Rectal smooth muscle tissue (tissue), 1 donor: ENCODE measurements around the gene PHC2.
"Not testable (repeated sequence)": the region's sequence is repeated elsewhere in the genome, so short reads cannot be mapped to it uniquely, and the experiment has no call there.

ENCODE experiments used
- H3K27ac ChIP-seq: one replicate; pipeline ENCODE4 v1.7.0; 2013; ENCODE audit warnings: low read depth, low read length, inconsistent platforms
- H3K27me3 ChIP-seq: one replicate; pipeline ENCODE4 v1.7.0; 2013; ENCODE audit warnings: low read length; ENCODE audit not compliant: control insufficient read depth, insufficient read depth
- H3K36me3 ChIP-seq: one replicate; pipeline ENCODE4 v1.7.0; 2013; ENCODE audit warnings: low read length; ENCODE audit not compliant: control insufficient read depth, insufficient read depth
- H3K4me1 ChIP-seq: one replicate; pipeline ENCODE4 v1.7.0; 2013; ENCODE audit warnings: low read length; ENCODE audit not compliant: control insufficient read depth, insufficient read depth
- H3K4me3 ChIP-seq: one replicate; pipeline ENCODE4 v1.7.0; 2013; ENCODE audit warnings: low read length
- H3K9ac ChIP-seq: one replicate; pipeline ENCODE4 v1.7.0; 2013; ENCODE audit warnings: low read length

The PHC2 gene

GRCh38 chr1:33311706-33312412, 119.0 kb downstream of the PHC2 start:
- no peak overlapping the region for H3K9ac ChIP-seq

DNA sequence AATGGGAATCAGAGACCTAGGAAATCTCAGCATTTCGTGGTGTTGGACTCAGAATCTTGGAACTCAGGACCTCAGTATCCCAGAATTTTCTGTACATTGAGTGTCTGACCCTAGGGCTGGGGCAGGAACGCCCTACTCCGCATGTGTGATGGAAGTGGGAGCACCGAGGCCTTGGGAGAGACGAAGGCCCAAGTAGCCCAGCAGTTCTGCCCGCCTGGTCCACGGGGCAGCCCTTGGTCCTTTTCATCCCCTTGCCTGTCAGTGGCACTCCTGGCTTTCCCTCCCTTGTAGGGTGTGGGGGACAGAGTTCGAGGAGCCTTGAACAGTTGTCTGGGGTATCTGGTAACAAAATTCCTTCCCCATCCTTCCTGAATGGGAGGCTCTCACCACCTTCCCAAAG, 120.2 kb downstream of the PHC2 start:
- no peak overlapping the region for H3K4me3 ChIP-seq
- H3K36me3 ChIP-seq, result no peaks in the 10 kb centered on the region
- no peaks in the 10 kb centered on the region for H3K27me3 ChIP-seq
- H3K27ac ChIP-seq, result no peak overlapping the region
- H3K4me1 ChIP-seq, result peaks cover 4% of the 10 kb centered on the region
- H3K9ac ChIP-seq, result no peak overlapping the region

More at GRCh38 chr1:33311706-33312412, 119.0 kb downstream of the PHC2 start:
- Histone ChIP-seq H3K27ac (no peak overlapping the region), H3K36me3 (no peaks in the 10 kb centered on the region), H3K4me1 (peaks cover 2% of the 10 kb centered on the region), H3K4me3 (no peak overlapping the region), H3K27me3 (no peaks in the 10 kb centered on the region)

GRCh38 chr1:33309351-33309750, 121.5 kb downstream of the PHC2 start:
- not testable (repeated sequence) for H3K27me3 ChIP-seq, H3K4me1 ChIP-seq, H3K27ac ChIP-seq, H3K36me3 ChIP-seq, H3K9ac ChIP-seq, H3K4me3 ChIP-seq

DNA sequence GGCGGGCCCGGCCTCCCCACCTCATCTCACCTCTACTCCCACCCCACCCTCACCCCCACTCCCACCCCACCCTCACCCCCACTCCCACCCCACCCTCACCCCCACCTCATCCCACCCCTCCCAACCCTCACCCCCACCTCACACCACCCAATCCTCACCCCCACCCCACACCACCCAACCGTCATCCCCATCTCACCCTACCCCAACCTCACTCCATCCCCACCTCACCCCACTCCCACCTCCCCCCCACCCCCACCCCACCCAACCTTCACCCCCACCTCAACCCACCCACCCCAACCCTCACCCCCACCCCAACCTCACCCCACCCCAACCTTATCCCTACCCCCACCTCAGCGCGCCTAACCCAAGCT, 123.4 kb downstream of the PHC2 start:
- no peaks in the 10 kb centered on the region for H3K27me3 ChIP-seq
- peaks cover 4% of the 10 kb centered on the region for H3K4me1 ChIP-seq
- no peak overlapping the region for H3K27ac ChIP-seq
- H3K9ac ChIP-seq, result no peak overlapping the region
- H3K4me3 ChIP-seq, result no peak overlapping the region
- H3K36me3 ChIP-seq, result no peaks in the 10 kb centered on the region

DNA sequence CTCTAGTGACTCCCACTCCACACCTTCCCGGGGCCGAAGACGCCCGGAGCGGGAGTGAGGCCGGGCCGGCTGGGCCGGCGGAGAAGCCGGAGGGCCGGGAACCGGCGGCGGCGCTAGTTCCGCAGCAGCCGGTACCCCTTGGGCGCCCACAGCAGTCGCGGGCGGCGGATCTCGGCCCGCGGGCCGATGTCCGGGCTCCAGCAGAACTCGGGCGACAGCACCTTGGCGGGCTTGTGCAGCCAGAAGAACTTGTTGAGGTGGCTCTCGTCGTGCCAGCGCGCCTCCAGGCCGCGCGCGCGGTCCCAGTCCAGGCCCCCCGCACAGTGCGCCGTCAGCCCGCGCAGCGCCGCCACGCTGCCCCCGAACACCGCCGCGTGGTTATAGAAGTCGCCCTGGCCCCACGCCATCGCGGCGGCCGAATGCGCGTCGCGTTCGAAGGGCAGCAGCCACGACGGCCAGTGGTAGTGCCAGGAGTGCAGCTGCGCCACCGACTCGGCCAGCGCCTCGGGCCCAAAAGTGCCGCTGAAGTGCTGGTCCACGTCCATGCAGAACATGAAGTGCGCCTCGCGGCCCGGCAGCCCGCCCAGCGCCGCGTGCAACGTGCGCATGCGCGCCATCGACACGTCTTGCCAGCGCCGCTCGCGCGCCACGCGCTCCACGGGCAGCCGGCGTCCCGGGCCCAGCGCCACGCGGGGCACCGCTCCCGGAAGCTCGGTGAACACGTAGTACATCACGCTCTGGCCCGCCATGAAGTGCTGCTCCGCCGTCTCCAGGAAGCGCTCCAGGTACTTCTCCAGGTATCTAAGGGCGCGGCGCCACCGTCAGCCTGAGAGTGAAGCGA, 124.0 kb downstream of the PHC2 start:
- Histone ChIP-seq H3K4me1 (peaks cover 4% of the 10 kb centered on the region), H3K36me3 (no peaks in the 10 kb centered on the region), H3K27ac (no peak overlapping the region), H3K9ac (no peak overlapping the region), H3K27me3 (no peaks in the 10 kb centered on the region), H3K4me3 (peak overlapping the region; percentile 58)

- H3K27me3 ChIP-seq, result no peaks in the 10 kb centered on the region
- no peak overlapping the region for H3K4me3 ChIP-seq
- peaks cover 6% of the 10 kb centered on the region for H3K4me1 ChIP-seq
- H3K36me3 ChIP-seq, result no peaks in the 10 kb centered on the region
- H3K27ac ChIP-seq, result no peak overlapping the region
- no peak overlapping the region for H3K9ac ChIP-seq
These were observed 124.9 kb downstream of the PHC2 start for GRCh38 chr1:33305816-33306652.

DNA sequence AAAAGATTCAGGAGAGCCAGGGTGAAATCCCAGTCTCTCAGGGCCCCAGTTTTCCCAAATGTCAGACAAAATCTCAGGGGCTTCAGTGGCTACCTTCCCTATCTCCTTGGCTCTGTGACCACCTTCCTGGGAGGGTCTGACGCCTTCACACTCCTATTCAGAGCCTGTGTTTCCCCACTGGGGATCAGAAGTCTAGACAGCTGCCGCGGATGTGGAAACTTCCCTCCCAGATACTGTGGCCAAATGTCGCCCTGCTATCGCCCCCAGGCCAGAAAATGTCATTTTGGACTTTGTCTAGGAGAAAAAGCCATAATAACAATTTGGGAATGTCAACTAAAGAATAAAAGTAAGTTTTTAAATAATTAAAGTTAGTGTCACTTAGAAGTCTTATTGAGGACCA, 125.9 kb downstream of the PHC2 start:
- H3K4me1 ChIP-seq, result peaks cover 12% of the 10 kb centered on the region
- no peaks in the 10 kb centered on the region for H3K36me3 ChIP-seq
- no peak overlapping the region for H3K4me3 ChIP-seq
- no peak overlapping the region for H3K27ac ChIP-seq
- H3K9ac ChIP-seq, result no peak overlapping the region
- H3K27me3 ChIP-seq, result no peaks in the 10 kb centered on the region

DNA sequence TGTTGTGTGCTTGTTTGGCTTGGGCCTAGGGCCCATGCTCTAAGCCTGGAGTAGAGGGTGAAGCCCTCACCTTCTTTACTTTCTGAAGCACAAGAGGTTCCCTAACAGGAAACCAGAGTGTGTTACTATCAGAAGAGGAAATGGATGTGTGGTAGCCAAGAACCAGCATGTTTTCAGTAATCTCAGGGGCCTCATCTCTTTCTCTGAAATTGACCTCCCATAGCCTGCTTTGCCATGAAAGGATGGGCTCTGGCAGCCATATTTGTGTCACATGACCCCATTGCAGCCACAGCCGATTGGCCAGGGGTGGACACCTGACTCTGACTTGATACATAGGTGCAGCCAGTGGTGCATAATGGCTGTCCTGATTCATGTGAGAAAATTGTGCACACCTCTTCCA, 128.6 kb downstream of the PHC2 start:
- H3K4me3 ChIP-seq, result no peak overlapping the region
- H3K36me3 ChIP-seq, result no peaks in the 10 kb centered on the region
- no peak overlapping the region for H3K27ac ChIP-seq
- H3K27me3 ChIP-seq, result no peaks in the 10 kb centered on the region
- H3K9ac ChIP-seq, result no peak overlapping the region
- H3K4me1 ChIP-seq, result peaks cover 12% of the 10 kb centered on the region

DNA sequence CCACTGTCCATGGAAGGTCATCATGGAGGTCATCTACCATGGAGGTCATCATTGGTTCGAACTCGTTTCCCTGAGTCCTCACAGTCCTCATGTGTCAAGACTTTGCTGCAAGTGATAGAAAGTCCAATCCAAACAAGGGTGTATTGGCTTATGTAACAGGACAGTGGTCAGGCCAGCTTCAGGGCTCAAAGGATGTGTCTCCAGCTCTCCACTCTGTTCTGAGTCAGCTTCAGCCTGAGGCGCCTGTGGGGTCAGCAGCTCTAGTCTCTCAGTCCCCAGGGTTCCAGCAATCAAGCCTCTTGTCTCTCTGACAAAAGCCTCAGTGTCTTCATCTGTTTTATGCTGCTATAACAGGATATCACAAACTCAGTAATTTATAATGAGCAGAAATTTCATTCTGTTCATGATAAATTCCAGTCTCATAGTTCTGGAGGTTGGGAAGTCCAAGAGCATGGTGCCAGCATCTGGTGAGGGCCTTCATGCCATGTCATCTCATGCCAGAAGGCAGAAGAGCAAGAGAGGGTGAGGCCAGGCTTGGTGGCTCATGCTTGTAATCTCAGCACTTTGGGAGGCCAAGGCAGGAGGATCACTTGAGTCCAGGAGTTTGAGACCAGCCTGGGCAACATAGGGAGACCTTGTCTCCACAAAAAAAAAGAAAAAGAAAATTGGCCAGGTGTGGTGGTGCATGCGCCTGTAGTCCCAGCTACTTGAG, 129.5 kb downstream of the PHC2 start:
- Histone ChIP-seq H3K36me3 (no peaks in the 10 kb centered on the region), H3K27ac (no peak overlapping the region), H3K4me3 (no peak overlapping the region), H3K4me1 (peaks cover 8% of the 10 kb centered on the region), H3K9ac (no peak overlapping the region), H3K27me3 (no peaks in the 10 kb centered on the region)

- Histone ChIP-seq H3K27ac (peak overlapping the region; percentile 22), H3K36me3 (no peaks in the 10 kb centered on the region), H3K4me1 (peaks cover 8% of the 10 kb centered on the region), H3K9ac (no peak overlapping the region), H3K4me3 (no peak overlapping the region), H3K27me3 (no peaks in the 10 kb centered on the region)
These were observed 130.2 kb downstream of the PHC2 start for GRCh38 chr1:33300673-33301072.

- Histone ChIP-seq H3K9ac (no peak overlapping the region), H3K27me3 (no peaks in the 10 kb centered on the region), H3K36me3 (no peaks in the 10 kb centered on the region), H3K27ac (no peak overlapping the region), H3K4me3 (no peak overlapping the region), H3K4me1 (peaks cover 8% of the 10 kb centered on the region)
These were observed 131.3 kb downstream of the PHC2 start for GRCh38 chr1:33299461-33300155.
